H1 (cell line): ENCODE data around the gene SNX32. TPM values are rescaled to one million over a fixed set of nuclear protein-coding genes. Genes with fewer than 3 reads are reported as not detected.
A peak's percentile ranks its signal among the peaks of the same experiment; 100 is the strongest.

Source experiments
- CTCF ChIA-PET: fragments of 300-600 bp; sonication (Branson Sonifier 250); formaldehyde crosslinking; loops from one replicate; lab custom pipeline; 2021; ENCODE audit not compliant: partially characterized antibody; lab: Charles Lee
- POLR2A ChIA-PET: fragments of 300-600 bp; sonication (Branson Sonifier 250); formaldehyde crosslinking; loops from one replicate; lab custom pipeline; 2021; ENCODE audit warnings: inconsistent platforms; ENCODE audit not compliant: partially characterized antibody; lab: Charles Lee
- DNase-seq, 2 experiments: peaks; one replicate each; pipeline versions ENCODE4 v3.0.0 to v3.0.0-alpha.2; 2010 to 2022; ENCODE audit warnings: low spot score in 2 of 2, low read depth in 1 of 2, mixed read lengths in 1 of 2
- FAIRE-seq: peaks from 2 replicates; lab custom pipeline; 2011; peaks lifted over from hg19 to GRCh38; lab: Jason Lieb, UNC
- H2AFZ ChIP-seq: 2 replicates; pipeline ENCODE4 v1.8.1; 2012; ENCODE audit warnings: low read length, inconsistent platforms
- H2AK5ac ChIP-seq: 2 replicates; pipeline ENCODE4 v1.6.1; 2013; ENCODE audit warnings: low read depth, low read length
- H2BK120ac ChIP-seq: replicated peaks from 2 replicates; pipeline ENCODE3; 2013; ENCODE audit warnings: low read depth, low read length, inconsistent platforms
- H2BK12ac ChIP-seq: 2 replicates; pipeline ENCODE4 v1.6.1; 2013; ENCODE audit warnings: low read depth, low read length
- H2BK15ac ChIP-seq: 2 replicates; pipeline ENCODE4 v1.6.1; 2013; ENCODE audit warnings: low read length
- H2BK20ac ChIP-seq: 2 replicates; pipeline ENCODE4 v1.6.1; 2013; ENCODE audit warnings: low read length
- H2BK5ac ChIP-seq: 2 replicates; pipeline ENCODE4 v1.6.1; 2013; ENCODE audit warnings: low read depth, low read length
- H3K14ac ChIP-seq: 2 replicates; pipeline ENCODE4 v1.6.1; 2013; ENCODE audit warnings: inconsistent platforms; ENCODE audit not compliant: insufficient read length
- H3K18ac ChIP-seq: 2 replicates; pipeline ENCODE4 v1.6.1; 2013; ENCODE audit warnings: low read length; ENCODE audit errors: extremely low read depth
- H3K23ac ChIP-seq: 2 replicates; pipeline ENCODE4 v1.6.1; 2013; ENCODE audit warnings: inconsistent platforms; ENCODE audit not compliant: insufficient read length
- H3K23me2 ChIP-seq: 2 replicates; pipeline ENCODE4 v1.6.1; 2013; ENCODE audit warnings: low read depth, low read length
- H3K27ac ChIP-seq: 2 replicates; pipeline ENCODE4 v1.6.1; 2011; ENCODE audit warnings: low read depth, low read length, inconsistent platforms
- H3K27me3 ChIP-seq, 4 experiments: replicated peaks in 1 of 4; 1 replicate in 1 of 4; 2 replicates in 3 of 4; pipeline versions ENCODE4 v1.6.1 to v1.8.1; 2011 to 2013; ENCODE audit warnings: low read length in 3 of 4, mild to moderate bottlenecking in 3 of 4, inconsistent platforms in 2 of 4, mixed read lengths in 2 of 4, moderate library complexity in 1 of 4; ENCODE audit not compliant: control insufficient read depth in 3 of 4, insufficient read depth in 3 of 4; ENCODE audit errors: extremely low read depth in 1 of 4
- H3K36me3 ChIP-seq, 4 experiments: 2 replicates each; pipeline versions ENCODE4 v1.6.1 to v1.8.1; 2011 to 2013; ENCODE audit warnings: mild to moderate bottlenecking in 4 of 4, low read length in 3 of 4, moderate library complexity in 2 of 4, control low read depth in 1 of 4, inconsistent platforms in 1 of 4; ENCODE audit not compliant: insufficient read depth in 4 of 4, control insufficient read depth in 2 of 4
- H3K4ac ChIP-seq: replicated peaks from 2 replicates; pipeline ENCODE3; 2013; ENCODE audit warnings: low read length, low read depth, mixed read lengths, inconsistent platforms; ENCODE audit not compliant: insufficient read length
- H3K4me1 ChIP-seq, 4 experiments: replicated peaks in 1 of 4; 1 replicate in 1 of 4; 2 replicates in 3 of 4; pipeline versions ENCODE4 v1.6.1 to v1.8.1; 2011 to 2013; ENCODE audit warnings: low read length in 3 of 4, inconsistent platforms in 2 of 4, mixed read lengths in 1 of 4; ENCODE audit not compliant: insufficient read depth in 4 of 4, control insufficient read depth in 3 of 4
- H3K4me2 ChIP-seq, 2 experiments: 2 replicates each; pipeline versions ENCODE4 v1.6.1 to v1.8.1; 2011 to 2013; ENCODE audit warnings: low read depth in 2 of 2, low read length in 2 of 2, control low read depth in 1 of 2, inconsistent platforms in 1 of 2, mild to moderate bottlenecking in 1 of 2; ENCODE audit not compliant: insufficient read depth in 1 of 2
- H3K4me3 ChIP-seq, 4 experiments: fragments of 200-600, 300-600 bp in 1 of 4; sonication (generic), shearing (Covaris generic), sonication (Bioruptor Twin) in 1 of 4; 2 replicates each; pipeline versions ENCODE4 v1.5.1 to v1.8.1; 2011 to 2016; ENCODE audit warnings: low read length in 4 of 4, low read depth in 3 of 4, control low read depth in 2 of 4, inconsistent platforms in 2 of 4, mild to moderate bottlenecking in 2 of 4, mixed read lengths in 1 of 4, moderate library complexity in 1 of 4; ENCODE audit not compliant: insufficient read depth in 2 of 4; ENCODE audit errors: extremely low read depth in 1 of 4
- H3K56ac ChIP-seq: replicated peaks from 2 replicates; pipeline ENCODE3; 2013; ENCODE audit warnings: low read depth, mild to moderate bottlenecking, mixed read lengths, low read length, inconsistent platforms; ENCODE audit not compliant: insufficient read length
- H3K79me1 ChIP-seq: 2 replicates; pipeline ENCODE4 v1.6.1; 2013; ENCODE audit warnings: low read depth, low read length, control low read depth
- H3K79me2 ChIP-seq, 2 experiments: 2 replicates each; pipeline versions ENCODE4 v1.6.1 to v1.8.1; 2012 to 2013; ENCODE audit warnings: low read length in 2 of 2, mild to moderate bottlenecking in 2 of 2, inconsistent platforms in 1 of 2; ENCODE audit not compliant: insufficient read depth in 2 of 2, control insufficient read depth in 1 of 2
- H3K9ac ChIP-seq, 4 experiments: replicated peaks in 1 of 4; 1 replicate in 1 of 4; 2 replicates in 3 of 4; pipeline versions ENCODE4 v1.6.1 to v1.8.1; 2011 to 2013; ENCODE audit warnings: low read depth in 3 of 4, low read length in 3 of 4, control low read depth in 2 of 4, mild to moderate bottlenecking in 2 of 4, moderate library complexity in 2 of 4, inconsistent platforms in 1 of 4; ENCODE audit errors: extremely low read depth in 1 of 4
- H3K9me3 ChIP-seq, 2 experiments: 2 replicates each; pipeline versions ENCODE4 v1.6.1 to v1.8.1; 2012 to 2013; ENCODE audit warnings: mild to moderate bottlenecking in 2 of 2, moderate library complexity in 2 of 2, control low read depth in 1 of 2, inconsistent platforms in 1 of 2, low read depth in 1 of 2, low read length in 1 of 2, mixed read lengths in 1 of 2; ENCODE audit not compliant: insufficient read depth in 2 of 2
- H4K20me1 ChIP-seq, 2 experiments: replicated peaks in 1 of 2; 2 replicates each; pipeline versions ENCODE3 to v1.8.1; 2011 to 2013; ENCODE audit warnings: inconsistent platforms in 2 of 2, low read length in 2 of 2, mild to moderate bottlenecking in 1 of 2; ENCODE audit not compliant: insufficient read depth in 2 of 2, control insufficient read depth in 1 of 2
- H4K5ac ChIP-seq: 2 replicates; pipeline ENCODE4 v1.6.1; 2013; ENCODE audit warnings: low read length, low read depth, mixed read lengths, inconsistent platforms; ENCODE audit not compliant: insufficient read length
- H4K8ac ChIP-seq: 2 replicates; pipeline ENCODE4 v1.8.0; 2013; ENCODE audit warnings: mild to moderate bottlenecking, moderate library complexity, low read length, inconsistent platforms; ENCODE audit not compliant: insufficient read depth; ENCODE audit errors: extremely low read depth
- H4K91ac ChIP-seq: replicated peaks from 2 replicates; pipeline ENCODE3; 2013; ENCODE audit warnings: low read length, mixed read lengths, inconsistent platforms; ENCODE audit not compliant: insufficient read length
- CHD2 ChIP-seq: IDR thresholded peaks from 2 replicates; pipeline ENCODE4 v1.6.1; 2012; ENCODE audit warnings: low read length, improper control_type of control experiment
- KDM4A ChIP-seq: IDR thresholded peaks from one replicate; pipeline ENCODE4 v1.7.1; 2012; ENCODE audit warnings: low read depth, mild to moderate bottlenecking, moderate library complexity, low read length, inconsistent platforms; ENCODE audit not compliant: severe bottlenecking
- WGBS, 2 experiments: shearing (Covaris generic) in 1 of 2; methylation state at CpG; one replicate each; pipeline versions ENCODE4 v1.1.6 to v1.1.7; 2013 to 2015; ENCODE audit warnings: low lambda C conversion rate in 2 of 2, mixed read lengths in 2 of 2, inconsistent platforms in 1 of 2, low coverage in 1 of 2, missing lambda C conversion rate in 1 of 2; ENCODE audit not compliant: insufficient replicate concordance in 2 of 2, insufficient coverage in 1 of 2, insufficient read length in 1 of 2; ENCODE audit errors: extremely low coverage in 1 of 2, missing lambda C conversion rate in 1 of 2; 5-methylcytosine and 5-hydroxymethylcytosine counted together
- polyA plus RNA-seq, 7 experiments: library from polyadenylated mRNA; depleted of rRNA in 3 of 7; stranded (reverse) in 5 of 7; unstranded in 2 of 7; fragments of >200 nt in 5 of 7; fragments of 200-250 nt in 2 of 7; gene quantifications; 1 replicate in 5 of 7; 2 replicates in 1 of 7; 4 replicates in 1 of 7; pipeline versions ENCODE4 v1.2.1 to v1.2.3, GENCODE V29; 2011 to 2013; ENCODE audit warnings: missing spikeins in 2 of 7, mixed read lengths in 2 of 7
- total RNA-seq: library from RNA; stranded (reverse); fragmentation: NEBNext Ultra II Directional; extraction: Animal tissue kit (Norgen Biotek cat#: 25700); gene quantifications from 2 replicates; pipeline ENCODE4 v1.2.1, GENCODE V29; 2021

The SNX32 gene
- total and polyA plus RNA-seq, 2 of the 8 experiments (the other 6 are each of a cell fraction or from before 2014, with no cell fraction given) = 0.76 to 2.2 TPM

DNA sequence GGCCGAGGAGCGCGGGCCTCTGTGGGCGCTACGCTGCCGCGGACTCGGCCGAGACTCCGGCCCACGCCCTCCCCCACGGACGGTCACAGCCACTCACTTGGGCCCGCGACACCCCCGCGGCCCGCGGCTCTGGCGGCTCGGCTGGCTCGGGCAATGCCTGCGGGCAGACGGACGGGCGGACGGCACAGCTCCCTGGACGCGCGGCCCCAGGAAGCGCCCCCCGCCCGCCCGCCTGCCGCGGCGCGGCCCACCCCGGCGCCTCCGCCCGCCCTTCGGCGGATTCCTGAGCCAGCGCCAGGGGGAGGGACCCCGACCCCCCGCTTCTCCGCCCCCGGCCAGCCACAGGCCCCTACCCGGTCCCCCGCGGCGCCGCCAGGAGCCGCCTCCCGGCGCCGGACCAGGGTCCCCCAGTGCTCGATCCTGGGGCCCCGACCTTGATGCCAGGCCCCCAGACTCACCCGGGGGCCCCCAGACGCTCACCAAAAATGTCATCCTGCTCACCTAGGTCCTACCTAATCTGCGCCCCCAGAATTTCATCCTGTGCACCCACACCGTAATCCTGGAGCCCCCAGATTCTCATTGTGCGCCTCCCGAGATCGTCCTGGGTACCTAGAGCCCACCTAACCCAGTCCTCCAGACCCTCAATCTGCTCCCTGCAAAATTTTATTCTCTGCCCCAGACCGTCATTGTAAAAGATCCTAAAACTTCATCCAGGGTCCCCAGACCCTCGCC, 39.0 kb downstream of the SNX32 start, which contains the start of gene EFEMP2:
Gene EFEMP2, minus strand, starts transcription at position 215 of the 732 bp plus-strand sequence. CDS start 446 bp downstream, outside the sequence.
- 8% methylated on average over 9 of the region's 69 CpGs; no CpG with 5 or more reads in 1 of the 2 experiments for WGBS, 2 experiments
- FAIRE-seq = no peak
- peak within 1 kb of the TSS in 2 of 4 experiments; percentile 7 to 12; a peak in 1 of 7 replicates for H3K9ac ChIP-seq

More for the DNA sequence above, 39.0 kb downstream of the SNX32 start, which contains the start of gene EFEMP2:
- Histone ChIP-seq H3K79me2 (no peaks in the 10 kb centered on the region), H3K18ac (peak within 1 kb of the TSS; percentile 78), H3K4me1 (peaks cover 0 to 10% (median 3%) of the 10 kb centered on the region in 4 experiments; a peak in 5 of 7 replicates), H3K79me1 (no peaks in the 10 kb centered on the region; the same call in 1 of the 2 replicates), H3K14ac (no peak within 1 kb of the TSS), H3K4me2 (peak within 1 kb of the TSS; percentile 83 to 90), H3K27me3 (peaks cover 0 to 35% (median 15%) of the 10 kb centered on the region in 4 experiments; a peak in 4 of 7 replicates), H2BK20ac (no peak within 1 kb of the TSS), H3K23me2 (peaks cover 7% of the 10 kb centered on the region; the same call in 1 of the 2 replicates), H3K27ac (no peak within 1 kb of the TSS), H2BK15ac (no peak within 1 kb of the TSS), H2BK12ac (no peak within 1 kb of the TSS), H4K91ac (peak within 1 kb of the TSS; percentile 65), H4K8ac (peak within 1 kb of the TSS; percentile 71), H3K23ac (no peak within 1 kb of the TSS), H4K20me1 (peaks cover 0 to 2% of the 10 kb centered on the region in 2 experiments), H2BK120ac (no peak within 1 kb of the TSS), H3K4me3 (peak within 1 kb of the TSS; percentile 49 to 77 (median 68)), H3K36me3 (no peaks in the 10 kb centered on the region), H3K9me3 (no peaks in the 10 kb centered on the region), H3K4ac (no peak within 1 kb of the TSS), H2AK5ac (peak within 1 kb of the TSS; percentile 40; the same call in 1 of the 2 replicates), H2BK5ac (no peak within 1 kb of the TSS; the same call in 1 of the 2 replicates), H3K56ac (peak within 1 kb of the TSS; percentile 77), H4K5ac (peak within 1 kb of the TSS; percentile 57), H2AFZ (peak within 1 kb of the TSS; percentile 28; the same call in 1 of the 2 replicates)
- peak in 1 of 2 experiments; percentile 61 for DNase-seq
- POLR2A ChIA-PET = interaction anchor here (1.1 to 39.7 kb wide), 4 partner anchors 2 to 88 kb away, joined by 3 to 1071 read pairs (median 538); partner anchors contain the start of genes CCDC85B, CFL1, CTSW and EFEMP2
- TF ChIP-seq CHD2 (no peak), KDM4A (peak; percentile 58)
- CTCF ChIA-PET = interaction anchor here (1.1 to 8.9 kb wide), 9 partner anchors 9 to 93 kb away, joined by 3 to 210 read pairs (median 10); partner anchors contain the start of genes CCDC85B, CFL1, FIBP and MUS81
